ENCODE measurements around the gene ZNF841. TPM values are rescaled to one million over a fixed set of nuclear protein-coding genes. Genes with fewer than 3 reads are reported as not detected.

The ZNF841 gene
- total and polyA plus RNA-seq, 2 of the 13 experiments (the other 11 are each of a cell fraction or from before 2014, with no cell fraction given), result 6.2 to 14.2 TPM

DNA sequence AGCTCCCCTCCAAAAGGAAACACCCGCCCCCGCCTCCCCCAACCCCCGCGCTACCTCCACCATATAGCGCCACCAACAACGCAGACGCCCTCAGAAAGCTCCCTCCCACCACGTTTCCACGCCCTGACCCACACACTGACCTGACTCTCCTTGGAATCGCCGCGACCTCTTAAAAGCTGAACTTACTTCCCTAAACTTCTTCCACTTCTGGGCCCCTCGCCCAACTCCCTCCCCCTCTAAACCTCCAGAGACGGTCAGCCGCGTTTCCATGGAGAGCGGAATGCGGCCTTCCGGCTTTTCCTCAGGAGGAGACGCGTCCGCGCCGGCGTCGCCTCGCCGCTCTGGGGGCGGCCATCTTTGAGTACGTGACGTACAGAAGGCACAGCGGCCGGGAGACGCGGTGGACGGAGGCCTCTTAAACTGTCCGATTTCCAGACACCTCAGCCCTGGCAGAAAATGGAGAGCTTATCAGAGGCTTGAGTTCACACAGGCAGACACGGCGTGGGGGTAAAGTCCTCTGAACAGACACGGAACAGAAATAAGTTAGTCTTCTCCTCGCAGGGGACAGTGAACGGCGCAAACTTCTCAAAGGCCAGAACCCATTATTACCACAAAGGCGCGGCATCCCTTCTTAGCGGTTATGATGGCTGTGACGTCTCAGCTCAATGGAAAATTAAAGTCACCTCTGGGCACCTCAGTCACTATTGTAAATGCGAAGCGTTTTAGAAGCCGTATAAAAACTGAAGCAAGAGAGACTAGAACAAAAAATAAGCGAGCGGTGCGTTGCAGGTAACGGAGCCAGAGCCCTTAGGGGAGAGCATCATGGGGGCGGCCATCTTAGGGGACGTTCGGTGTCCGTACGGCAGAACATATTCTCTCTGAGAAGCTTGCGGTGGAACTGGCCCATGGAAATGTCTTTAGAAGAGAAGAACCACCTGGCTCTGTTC lies 46.7 kb downstream of the ZNF841 start, which contains the start of gene ZNF432 (continued):
- TF ChIP-seq, protein P1, sequence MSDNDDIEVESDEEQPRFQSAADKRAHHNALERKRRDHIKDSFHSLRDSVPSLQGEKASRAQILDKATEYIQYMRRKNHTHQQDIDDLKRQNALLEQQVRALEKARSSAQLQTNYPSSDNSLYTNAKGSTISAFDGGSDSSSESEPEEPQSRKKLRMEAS (IDR thresholded peaks at IDR 0.05), result peak; percentile 57
- TF ChIP-seq ZNF709 (CRISPR knock-in tag; IDR thresholded peaks at IDR 0.05) (no peak; the same call in 1 of the 2 replicates), NFIB (CRISPR knock-in tag; IDR thresholded peaks at IDR 0.05; ENCODE audit: borderline replicate concordance) (no peak), TBX2 (CRISPR knock-in tag; IDR thresholded peaks at IDR 0.05; ENCODE audit: borderline replicate concordance) (peak; percentile 76), BCL6 (CRISPR knock-in tag; IDR thresholded peaks at IDR 0.05) (peak; percentile 18; the same call in 1 of the 2 replicates), MYC (CRISPR knock-in tag; IDR thresholded peaks at IDR 0.05; ENCODE audit: borderline replicate concordance) (peak; percentile 48; the same call in 1 of the 2 replicates), ATAD3A (CRISPR knock-in tag; IDR thresholded peaks at IDR 0.05) (no peak), BRCA1 (CRISPR knock-in tag; IDR thresholded peaks at IDR 0.05) (no peak; the same call in none of the 2 replicates), ZBTB3 (CRISPR knock-in tag; IDR thresholded peaks at IDR 0.05; ENCODE audit: borderline replicate concordance, low read depth) (no peak), CCAR2 (optimal IDR thresholded peaks at IDR 0.05; ENCODE audit: low read depth, low read length) (no peak), ZNF496 (CRISPR knock-in tag; IDR thresholded peaks at IDR 0.05; ENCODE audit: insufficient replicate concordance) (no peak), ZNF468 (CRISPR knock-in tag; IDR thresholded peaks at IDR 0.05) (no peak), ZNF10 (CRISPR knock-in tag; IDR thresholded peaks at IDR 0.05; ENCODE audit: borderline replicate concordance, low read depth) (no peak), MBNL3 (CRISPR knock-in tag; conservative IDR thresholded peaks at IDR 0.05) (no peak), ZNF546 (CRISPR knock-in tag; conservative IDR thresholded peaks at IDR 0.05) (no peak), SP140L (CRISPR knock-in tag; IDR thresholded peaks at IDR 0.05; ENCODE audit: borderline replicate concordance) (no peak; the same call in 1 of the 2 replicates), SUZ12 (IDR thresholded peaks at IDR 0.05; ENCODE audit: low read depth, low read length) (no peak), MAFG (CRISPR knock-in tag; IDR thresholded peaks at IDR 0.05) (no peak), RELA (CRISPR knock-in tag; IDR thresholded peaks at IDR 0.05) (no peak), RAD21 (CRISPR knock-in tag; IDR thresholded peaks at IDR 0.05) (no peak), MEIS2 (CRISPR knock-in tag; IDR thresholded peaks at IDR 0.05) (no peak), MAZ (IDR thresholded peaks at IDR 0.05; ENCODE audit: borderline replicate concordance, low read depth, low read length) (no peak), MAZ (CRISPR knock-in tag; IDR thresholded peaks at IDR 0.05; ENCODE audit: low read depth) (peak; percentile 48; the same call in 1 of the 2 replicates), ZNF367 (CRISPR knock-in tag; IDR thresholded peaks at IDR 0.05; ENCODE audit: borderline replicate concordance) (no peak), TGIF2 (CRISPR knock-in tag; IDR thresholded peaks at IDR 0.05) (peak; percentile 33), ZFX (CRISPR knock-in tag; IDR thresholded peaks at IDR 0.05; ENCODE audit: low read depth) (peak; percentile 98), EZH2 (conservative IDR thresholded peaks at IDR 0.05; ENCODE audit: low read depth, low read length) (no peak), PPARG (CRISPR knock-in tag; conservative IDR thresholded peaks at IDR 0.05) (no peak), BORCS8-MEF2B (CRISPR knock-in tag; IDR thresholded peaks at IDR 0.05) (peak; percentile 38; the same call in 1 of the 2 replicates), TP53 (CRISPR knock-in tag; conservative IDR thresholded peaks at IDR 0.05) (no peak)
- TF ChIP-seq, protein P2, sequence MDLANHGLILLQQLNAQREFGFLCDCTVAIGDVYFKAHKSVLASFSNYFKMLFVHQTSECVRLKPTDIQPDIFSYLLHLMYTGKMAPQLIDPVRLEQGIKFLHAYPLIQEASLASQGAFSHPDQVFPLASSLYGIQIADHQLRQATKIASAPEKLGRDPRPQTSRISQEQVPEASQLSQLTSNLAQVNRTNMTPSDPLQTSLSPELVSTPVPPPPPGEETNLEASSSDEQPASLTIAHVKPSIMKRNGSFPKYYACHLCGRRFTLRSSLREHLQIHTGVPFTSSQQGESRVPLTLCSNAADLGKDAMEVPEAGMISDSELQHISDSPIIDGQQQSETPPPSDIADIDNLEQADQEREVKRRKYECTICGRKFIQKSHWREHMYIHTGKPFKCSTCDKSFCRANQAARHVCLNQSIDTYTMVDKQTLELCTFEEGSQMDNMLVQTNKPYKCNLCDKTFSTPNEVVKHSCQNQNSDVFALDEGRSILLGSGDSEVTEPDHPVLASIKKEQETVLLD (CRISPR knock-in tag; IDR thresholded peaks at IDR 0.05; ENCODE audit: low read depth), result no peak

Measured in HepG2 (cell line).